H9 (cell line): Measurements from ENCODE around the gene TK1. TPM values are rescaled to one million over a fixed set of nuclear protein-coding genes. Genes with fewer than 3 reads are reported as not detected.

Experiments used
- DNase-seq: peaks from one replicate; pipeline ENCODE4 v3.0.0-alpha.2; 2017
- H2AFZ ChIP-seq: one replicate; pipeline ENCODE4 v1.6.1; 2013; ENCODE audit warnings: mild to moderate bottlenecking, low read length, control low read depth, moderate library complexity
- H2AK5ac ChIP-seq: 2 replicates; pipeline ENCODE4 v1.6.1; 2013; ENCODE audit warnings: low read length, control low read depth, mixed read lengths; ENCODE audit not compliant: insufficient read length
- H2BK120ac ChIP-seq: one replicate; pipeline ENCODE4 v1.6.1; 2013; ENCODE audit warnings: low read depth, mild to moderate bottlenecking, low read length, control low read depth, inconsistent platforms; ENCODE audit not compliant: poor library complexity, severe bottlenecking
- H2BK12ac ChIP-seq: 2 replicates; pipeline ENCODE4 v1.6.1; 2013; ENCODE audit warnings: low read length, control low read depth, mixed read lengths, low read depth; ENCODE audit not compliant: insufficient read length
- H2BK15ac ChIP-seq: 2 replicates; pipeline ENCODE4 v1.6.1; 2013; ENCODE audit warnings: low read depth, low read length, control low read depth
- H2BK20ac ChIP-seq: one replicate; pipeline ENCODE4 v1.6.1; 2013; ENCODE audit warnings: low read depth, mild to moderate bottlenecking, low read length, control low read depth, inconsistent platforms; ENCODE audit not compliant: poor library complexity, severe bottlenecking
- H2BK5ac ChIP-seq: 2 replicates; pipeline ENCODE4 v1.6.1; 2013; ENCODE audit warnings: low read length, control low read depth, mixed read lengths; ENCODE audit not compliant: insufficient read length
- H3K14ac ChIP-seq: 2 replicates; pipeline ENCODE4 v1.6.1; 2013; ENCODE audit warnings: low read length, control low read depth; ENCODE audit not compliant: insufficient read depth
- H3K18ac ChIP-seq: 2 replicates; pipeline ENCODE4 v1.6.1; 2013; ENCODE audit warnings: low read depth, mild to moderate bottlenecking, mixed read lengths, low read length, control low read depth; ENCODE audit not compliant: insufficient read length
- H3K23ac ChIP-seq: 2 replicates; pipeline ENCODE4 v1.6.1; 2013; ENCODE audit warnings: low read length, control low read depth, mixed read lengths, low read depth; ENCODE audit not compliant: insufficient read length
- H3K23me2 ChIP-seq: 2 replicates; pipeline ENCODE4 v1.6.1; 2013; ENCODE audit warnings: low read depth, mild to moderate bottlenecking, mixed read lengths, low read length, control low read depth; ENCODE audit not compliant: insufficient read length, poor library complexity, severe bottlenecking
- H3K27ac ChIP-seq: 2 replicates; pipeline ENCODE4 v1.5.1; 2013; ENCODE audit warnings: low read length, control low read depth, mixed read lengths, low read depth; ENCODE audit not compliant: insufficient read length
- H3K27me3 ChIP-seq: 2 replicates; pipeline ENCODE4 v1.6.1; 2013; ENCODE audit warnings: low read length, control low read depth, inconsistent platforms; ENCODE audit not compliant: insufficient read depth
- H3K4ac ChIP-seq: 2 replicates; pipeline ENCODE4 v1.6.1; 2013; ENCODE audit warnings: low read depth, mild to moderate bottlenecking, control low read depth, inconsistent platforms, low read length, moderate library complexity
- H3K4me1 ChIP-seq: 2 replicates; pipeline ENCODE4 v1.6.1; 2013; ENCODE audit warnings: low read length, control low read depth, inconsistent platforms; ENCODE audit not compliant: insufficient read depth
- H3K4me2 ChIP-seq: 2 replicates; pipeline ENCODE4 v1.6.1; 2013; ENCODE audit warnings: low read length, control low read depth, mixed read lengths; ENCODE audit not compliant: insufficient read length, insufficient read depth
- H3K56ac ChIP-seq: 2 replicates; pipeline ENCODE4 v1.6.1; 2013; ENCODE audit warnings: low read depth, mild to moderate bottlenecking, mixed read lengths, low read length, control low read depth; ENCODE audit not compliant: insufficient read length
- H3K79me1 ChIP-seq: 2 replicates; pipeline ENCODE4 v1.6.1; 2013; ENCODE audit warnings: low read depth, mild to moderate bottlenecking, moderate library complexity, low read length, control low read depth, inconsistent platforms; ENCODE audit not compliant: insufficient read depth, poor library complexity, severe bottlenecking
- H3K79me2 ChIP-seq: 2 replicates; pipeline ENCODE4 v1.6.1; 2013; ENCODE audit warnings: low read length, control low read depth, inconsistent platforms; ENCODE audit not compliant: insufficient read depth
- H3K9ac ChIP-seq: 2 replicates; pipeline ENCODE4 v1.6.1; 2013; ENCODE audit warnings: low read length, control low read depth, mixed read lengths; ENCODE audit not compliant: insufficient read length; ENCODE audit errors: extremely low read depth
- H3K9me3 ChIP-seq: one replicate; pipeline ENCODE4 v1.6.1; 2013; ENCODE audit warnings: low read depth, low read length, inconsistent platforms; ENCODE audit not compliant: control insufficient read depth
- H3T11ph ChIP-seq: one replicate; pipeline ENCODE4 v1.6.1; 2013; ENCODE audit warnings: mild to moderate bottlenecking, low read length, control low read depth, inconsistent platforms
- H4K20me1 ChIP-seq: one replicate; pipeline ENCODE4 v1.6.1; 2013; ENCODE audit not compliant: control insufficient read depth, insufficient read length, insufficient read depth
- H4K5ac ChIP-seq: 2 replicates; pipeline ENCODE4 v1.6.1; 2013; ENCODE audit warnings: low read depth, mild to moderate bottlenecking, mixed read lengths, low read length, control low read depth; ENCODE audit not compliant: insufficient read length
- H4K8ac ChIP-seq: replicated peaks from 2 replicates; pipeline ENCODE4 v1.6.1; 2013; ENCODE audit warnings: low read length, control low read depth, mixed read lengths, low read depth; ENCODE audit not compliant: insufficient read length
- H4K91ac ChIP-seq: 2 replicates; pipeline ENCODE4 v1.6.1; 2013; ENCODE audit warnings: low read depth, mild to moderate bottlenecking, moderate library complexity, mixed read lengths, low read length, control low read depth; ENCODE audit not compliant: insufficient read length
- H3K27ac Mint-ChIP-seq, 3 experiments: 2 replicates in 2 of 3; 3 replicates in 1 of 3; pipeline ENCODE4 v1.8.0; 2020 to 2021; ENCODE audit warnings: mixed read lengths in 3 of 3, mild to moderate bottlenecking in 1 of 3, moderate library complexity in 1 of 3
- H3K27me3 Mint-ChIP-seq: 2 replicates; pipeline ENCODE4 v1.8.0; 2021; ENCODE audit warnings: low read depth, mild to moderate bottlenecking, moderate library complexity, mixed read lengths
- H3K36me3 Mint-ChIP-seq, 3 experiments: 2 replicates in 2 of 3; 3 replicates in 1 of 3; pipeline ENCODE4 v1.8.0; 2020 to 2021; ENCODE audit warnings: low read depth in 3 of 3, mixed read lengths in 3 of 3; ENCODE audit not compliant: insufficient read depth in 1 of 3
- H3K4me1 Mint-ChIP-seq, 2 experiments: 2 replicates each; pipeline ENCODE4 v1.8.0; 2020; ENCODE audit warnings: mixed read lengths in 2 of 2
- H3K4me3 Mint-ChIP-seq, 2 experiments: 2 replicates in 1 of 2; 3 replicates in 1 of 2; pipeline ENCODE4 v1.8.0; 2020 to 2021; ENCODE audit warnings: mild to moderate bottlenecking in 2 of 2, mixed read lengths in 2 of 2, moderate library complexity in 1 of 2
- H3K9me3 Mint-ChIP-seq, 2 experiments: 2 replicates in 1 of 2; 3 replicates in 1 of 2; pipeline ENCODE4 v1.8.0; 2020; ENCODE audit warnings: mild to moderate bottlenecking in 2 of 2, mixed read lengths in 2 of 2, moderate library complexity in 1 of 2
- CTCF ChIP-seq: fragments of 200-600 bp; sonication (generic); conservative IDR thresholded peaks from 3 replicates; pipeline ENCODE4 v1.8.0; 2021; ENCODE audit warnings: antibody characterized with exemption, mild to moderate bottlenecking
- WGBS: extraction: QIAGEN DNeasy Blood & Tissue Kit; methylation state at CpG from one replicate; pipeline ENCODE4 v1.1.7; 2013; ENCODE audit warnings: missing lambda C conversion rate, low lambda C conversion rate, mixed read lengths; ENCODE audit not compliant: insufficient read length; ENCODE audit errors: extremely low coverage; 5-methylcytosine and 5-hydroxymethylcytosine counted together
- total RNA-seq: library from RNA; stranded (reverse); gene quantifications from 2 replicates; pipeline ENCODE4 v1.2.1, GENCODE V29; 2021

Gene TK1
- total RNA-seq, 1 experiment from 2014 or later: 95.8 TPM

- Histone ChIP-seq H3K4me2 (no peak overlapping the region), H3K27ac (no peak overlapping the region), H3K9me3 (no peaks in the 10 kb centered on the region), H3K9ac (no peak overlapping the region), H3K23ac (no peak overlapping the region), H3K23me2 (peaks cover 8% of the 10 kb centered on the region), H3K4me1 (no peaks in the 10 kb centered on the region), H2BK20ac (no peak overlapping the region), H4K8ac (no peak overlapping the region), H4K91ac (no peak overlapping the region), H4K5ac (no peak overlapping the region), H3K14ac (no peak overlapping the region), H3T11ph (no peak overlapping the region), H2BK120ac (no peak overlapping the region), H3K56ac (no peak overlapping the region), H3K79me2 (peaks cover 9% of the 10 kb centered on the region; the same call in 1 of the 2 replicates), H4K20me1 (no peaks in the 10 kb centered on the region), H2BK5ac (no peak overlapping the region), H3K79me1 (peaks cover 5% of the 10 kb centered on the region), H2AK5ac (no peak overlapping the region), H3K27me3 (no peaks in the 10 kb centered on the region), H2AFZ (no peak overlapping the region), H2BK12ac (no peak overlapping the region), H2BK15ac (no peak overlapping the region), H3K18ac (no peak overlapping the region), H3K4ac (no peak overlapping the region)
- peaks cover 13% of the 10 kb centered on the region for H3K27me3 Mint-ChIP-seq
- peaks cover 6 to 16% (median 12%) of the 10 kb centered on the region in 3 experiments; a peak in 5 of 7 replicates for H3K36me3 Mint-ChIP-seq
- no peaks in the 10 kb centered on the region for H3K9me3 Mint-ChIP-seq
- DNase-seq: no peak
- no peak overlapping the region for H3K27ac Mint-ChIP-seq
- H3K4me3 Mint-ChIP-seq: no peak overlapping the region
- peaks cover 5% of the 10 kb centered on the region in 2 experiments for H3K4me1 Mint-ChIP-seq
- TF ChIP-seq CTCF: no peak
- no CpG with 5 or more reads among the region's 11 CpGs for WGBS
These were observed 24.2 kb upstream of the TK1 start for GRCh38 chr17:78211032-78211431.
